Stimulated activated CD8-positive, alpha-beta memory T cell treated with anti-CD3 and anti-CD28 coated beads, Interleukin-15, amount 100 ng/mL, for 4 hours (primary cell): Measurements from ENCODE around the gene PTGR3.

Experiments used
- DNase-seq, 2 donors: peaks; one replicate each; pipeline ENCODE4 v3.0.0-alpha.2; 2020; ENCODE audit warnings: low read depth in 2 of 2

The PTGR3 gene

GRCh38 chr18:75170022-75170789, 38.7 kb downstream of the PTGR3 start:
- DNase-seq: no peak

GRCh38 chr18:75169411-75169810, 39.5 kb downstream of the PTGR3 start:
- DNase-seq: no peak

GRCh38 chr18:75168619-75169018, 40.3 kb downstream of the PTGR3 start:
- no peak for DNase-seq

- no peak for DNase-seq
Measured at GRCh38 chr18:75167759-75168618, 41.0 kb downstream of the PTGR3 start.

- DNase-seq: no peak
Measured at GRCh38 chr18:75167137-75167536, 41.8 kb downstream of the PTGR3 start.

GRCh38 chr18:75165926-75166325, 43.0 kb downstream of the PTGR3 start:
- DNase-seq: no peak

- no peak for DNase-seq
Measured at GRCh38 chr18:75164479-75164878, 44.5 kb downstream of the PTGR3 start.

- no peak for DNase-seq
Measured at GRCh38 chr18:75163736-75164135, 45.2 kb downstream of the PTGR3 start.

GRCh38 chr18:75162978-75163377, 46.0 kb downstream of the PTGR3 start:
- no peak for DNase-seq

- no peak for DNase-seq
Measured at GRCh38 chr18:75162467-75162866, 46.5 kb downstream of the PTGR3 start.

- no peak for DNase-seq
Measured at GRCh38 chr18:75161256-75162028, 47.5 kb downstream of the PTGR3 start.

- DNase-seq: no peak
Measured at GRCh38 chr18:75160364-75160763, 48.6 kb downstream of the PTGR3 start.

GRCh38 chr18:75159646-75160356, 49.1 kb downstream of the PTGR3 start:
- DNase-seq: no peak

GRCh38 chr18:75159238-75159518, 49.8 kb downstream of the PTGR3 start:
- no peak for DNase-seq
